WTC11 (cell line): ENCODE results near the gene IL17RB. TPM values are rescaled to one million over a fixed set of nuclear protein-coding genes. Genes with fewer than 3 reads are reported as not detected.

Source experiments
- ATAC-seq: fragments of 200-7000 bp; cut with Tn5 transposase; 2 replicates; pipeline ENCODE4 v1.10.0; 2021; ENCODE audit warnings: mild to moderate bottlenecking, moderate library complexity
- CTCF ChIA-PET: fragments of 300-600 bp; sonication (Branson Sonifier 250); formaldehyde crosslinking; loops from one replicate; lab custom pipeline; 2021; ENCODE audit warnings: antibody characterized with exemption; lab: Charles Lee
- POLR2A ChIA-PET: fragments of 350-600 bp; sonication (Branson Sonifier 250); formaldehyde crosslinking; loops from one replicate; lab custom pipeline; 2021; ENCODE audit warnings: antibody characterized with exemption; lab: Charles Lee
- DNase-seq: peaks from one replicate; pipeline ENCODE4 v3.0.0; 2021; ENCODE audit warnings: low spot score
- H3K27ac Mint-ChIP-seq: 2 replicates; pipeline ENCODE4 v1.8.0; 2021; ENCODE audit warnings: mixed read lengths
- H3K27me3 Mint-ChIP-seq: 2 replicates; pipeline ENCODE4 v1.8.0; 2021; ENCODE audit warnings: low read depth, mild to moderate bottlenecking, moderate library complexity, mixed read lengths
- H3K36me3 Mint-ChIP-seq: 2 replicates; pipeline ENCODE4 v1.8.0; 2021; ENCODE audit warnings: mixed read lengths
- H3K4me1 Mint-ChIP-seq: 2 replicates; pipeline ENCODE4 v1.8.0; 2022; ENCODE audit warnings: mixed read lengths
- H3K4me3 Mint-ChIP-seq: 2 replicates; pipeline ENCODE4 v1.8.0; 2021; ENCODE audit warnings: mild to moderate bottlenecking, moderate library complexity, mixed read lengths
- H3K9me3 Mint-ChIP-seq: 2 replicates; pipeline ENCODE4 v1.8.0; 2021; ENCODE audit warnings: mixed read lengths
- CDX4 ChIP-seq: fragments of 250-450 bp; sonication (Bioruptor Pico); IDR thresholded peaks from 2 replicates; pipeline ENCODE4 v1.9.0; 2021; ENCODE audit warnings: moderate library complexity, mild to moderate bottlenecking, inconsistent platforms, borderline replicate concordance
- ERG ChIP-seq: fragments of 250-450 bp; sonication (Bioruptor Pico); IDR thresholded peaks from 2 replicates; pipeline ENCODE4 v1.8.0; 2021; ENCODE audit warnings: mild to moderate bottlenecking
- ESRRA ChIP-seq: sonication (generic); formaldehyde crosslinking; IDR thresholded peaks from 2 replicates; pipeline ENCODE4 v1.8.1; 2022; ENCODE audit warnings: mild to moderate bottlenecking, missing genetic modification reagents, borderline replicate concordance
- GABPB1 ChIP-seq: sonication (generic); formaldehyde crosslinking; IDR thresholded peaks from 2 replicates; pipeline ENCODE4 v1.8.1; 2023; ENCODE audit warnings: mild to moderate bottlenecking, missing genetic modification reagents
- GRHL2 ChIP-seq: fragments of 250-450 bp; sonication (Bioruptor Pico); IDR thresholded peaks from 2 replicates; pipeline ENCODE4 v1.8.0; 2022; ENCODE audit warnings: mild to moderate bottlenecking, moderate library complexity; ENCODE audit not compliant: insufficient replicate concordance, severe bottlenecking
- MAX ChIP-seq: sonication (generic); formaldehyde crosslinking; IDR thresholded peaks from 2 replicates; pipeline ENCODE4 v1.8.0; 2022; ENCODE audit warnings: mild to moderate bottlenecking, missing genetic modification reagents
- MLX ChIP-seq: sonication (generic); formaldehyde crosslinking; IDR thresholded peaks from 2 replicates; pipeline ENCODE4 v1.8.1; 2023; ENCODE audit warnings: mild to moderate bottlenecking, missing genetic modification reagents, moderate library complexity
- NFYB ChIP-seq: sonication (generic); formaldehyde crosslinking; conservative IDR thresholded peaks from 2 replicates; pipeline ENCODE4 v1.8.0; 2022; ENCODE audit warnings: low read depth, missing genetic modification reagents
- NR1H2 ChIP-seq: sonication (generic); formaldehyde crosslinking; IDR thresholded peaks from 2 replicates; pipeline ENCODE4 v1.9.0; 2021; ENCODE audit warnings: mild to moderate bottlenecking, moderate library complexity, missing genetic modification reagents
- PREB ChIP-seq: sonication (generic); formaldehyde crosslinking; IDR thresholded peaks from 2 replicates; pipeline ENCODE4 v1.8.1; 2022; ENCODE audit warnings: mild to moderate bottlenecking, missing genetic modification reagents, moderate library complexity, borderline replicate concordance
- PRRX2 ChIP-seq: fragments of 250-450 bp; sonication (Bioruptor Pico); IDR thresholded peaks from 2 replicates; pipeline ENCODE4 v1.8.0; 2021; ENCODE audit warnings: mild to moderate bottlenecking
- USF1 ChIP-seq: sonication (generic); formaldehyde crosslinking; IDR thresholded peaks from 2 replicates; pipeline ENCODE4 v1.8.0; 2022; ENCODE audit warnings: mild to moderate bottlenecking, missing genetic modification reagents
- USF2 ChIP-seq: sonication (generic); formaldehyde crosslinking; IDR thresholded peaks from 2 replicates; pipeline ENCODE4 v1.8.1; 2023; ENCODE audit warnings: mild to moderate bottlenecking, missing genetic modification reagents, moderate library complexity
- ZBTB43 ChIP-seq: sonication (generic); formaldehyde crosslinking; IDR thresholded peaks from 2 replicates; pipeline ENCODE4 v1.8.1; 2023; ENCODE audit warnings: mild to moderate bottlenecking, missing genetic modification reagents
- ZNF263 ChIP-seq: sonication (generic); formaldehyde crosslinking; IDR thresholded peaks from 2 replicates; pipeline ENCODE4 v1.8.1; 2022; ENCODE audit warnings: low read depth, mild to moderate bottlenecking, moderate library complexity, missing genetic modification reagents
- total RNA-seq: library from RNA; stranded (reverse); gene quantifications from 3 replicates; pipeline ENCODE4 v1.2.3, GENCODE V29; 2021

IL17RB gene
- total RNA-seq, 1 experiment from 2014 or later, result 5.6 TPM

GRCh38 chr3:53805463-53806159 lies 40.8 kb upstream of the IL17RB start:
- no peak overlapping the region for H3K4me3 Mint-ChIP-seq
- H3K9me3 Mint-ChIP-seq, result no peaks in the 10 kb centered on the region
- TF ChIP-seq PRRX2, result no peak
- TF ChIP-seq ESRRA (CRISPR knock-in tag), result no peak
- no peak for TF ChIP-seq CDX4 (CRISPR knock-in tag)
- no peak for TF ChIP-seq ERG (CRISPR knock-in tag)
- TF ChIP-seq GRHL2 (CRISPR knock-in tag), result no peak
- TF ChIP-seq NFYB, result no peak
- no peak for TF ChIP-seq USF2
- no peak; the same call in 1 of the 2 replicates for TF ChIP-seq ZNF263
- TF ChIP-seq MLX (CRISPR knock-in tag), result no peak
- no peak for TF ChIP-seq MAX
- no peak overlapping the region for H3K27ac Mint-ChIP-seq
- DNase-seq (no peak), ATAC-seq (no peak)
- ChIA-PET POLR2A (no interaction called here), CTCF (no interaction called here)
- H3K27me3 Mint-ChIP-seq, result no peaks in the 10 kb centered on the region
- peaks cover 15% of the 10 kb centered on the region for H3K4me1 Mint-ChIP-seq
- H3K36me3 Mint-ChIP-seq, result no peaks in the 10 kb centered on the region

- Mint-ChIP-seq H3K36me3 (no peaks in the 10 kb centered on the region), H3K27me3 (no peaks in the 10 kb centered on the region), H3K4me3 (no peak overlapping the region), H3K27ac (no peak overlapping the region), H3K4me1 (peaks cover 15% of the 10 kb centered on the region), H3K9me3 (no peaks in the 10 kb centered on the region)
- ChIA-PET POLR2A (no interaction called here), CTCF (no interaction called here)
- TF ChIP-seq USF1 (no peak), ZBTB43 (no peak), PREB (CRISPR knock-in tag) (no peak), GABPB1 (CRISPR knock-in tag) (no peak), NR1H2 (no peak), MLX (CRISPR knock-in tag) (no peak)
- DNase-seq (no peak), ATAC-seq (no peak)
These were observed 39.9 kb upstream of the IL17RB start for GRCh38 chr3:53806182-53807116.
